GM12865 (cell line): ENCODE data around the gene NCOA5.
A peak's percentile ranks its signal among the peaks of the same experiment; 100 is the strongest.

Experiments used
- DNase-seq: peaks from one replicate; pipeline ENCODE4 v3.0.0; 2010; ENCODE audit warnings: low read depth
- H3K4me3 ChIP-seq: 2 replicates; pipeline ENCODE4 v1.5.1; 2011; ENCODE audit warnings: mild to moderate bottlenecking, low read depth, low read length, control low read depth
- CTCF ChIP-seq: IDR thresholded peaks from 2 replicates; pipeline ENCODE4 v1.5.1; 2011; ENCODE audit warnings: low read length, control low read depth, low read depth, inconsistent platforms; ENCODE audit not compliant: insufficient read depth; ENCODE audit errors: missing control alignments

NCOA5 gene

GRCh38 chr20:46011631-46012482 is 77.9 kb downstream of the NCOA5 start:
- TF ChIP-seq CTCF: peak; percentile 44
- no peak overlapping the region for H3K4me3 ChIP-seq
- peak; percentile 65 for DNase-seq
